GM19468 (cell line): ENCODE measurements around the gene RAB38.
A peak's percentile ranks its signal among the peaks of the same experiment; 100 is the strongest.

Source experiments
- ATAC-seq: cut with Tn5 transposase; IDR thresholded peaks from one replicate; pipeline ENCODE4 v1.9.1; 2021; ENCODE audit warnings: mild to moderate bottlenecking, moderate library complexity, moderate number of reproducible peaks; ENCODE audit not compliant: unreplicated experiment; ENCODE audit errors: extremely low read depth

RAB38 gene

DNA sequence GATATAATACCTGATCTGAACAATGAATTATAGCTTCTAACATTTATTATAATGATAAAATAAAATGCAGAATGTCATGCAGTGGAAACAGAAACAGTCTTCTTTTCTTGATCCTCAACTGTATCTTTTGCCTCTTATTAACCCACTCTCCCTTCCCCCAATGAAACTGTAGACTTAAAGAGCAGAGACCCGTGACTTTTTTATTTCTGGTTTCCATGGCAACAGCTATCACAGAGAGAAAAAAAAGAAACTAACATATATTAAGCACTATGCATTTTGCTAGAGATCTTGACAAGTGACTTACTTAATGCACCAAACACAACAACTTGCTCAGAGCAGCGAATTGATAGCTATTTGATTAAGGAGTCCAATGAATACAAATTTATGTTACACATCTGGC is 69.3 kb downstream of the RAB38 start:
- ATAC-seq = no peak

DNA sequence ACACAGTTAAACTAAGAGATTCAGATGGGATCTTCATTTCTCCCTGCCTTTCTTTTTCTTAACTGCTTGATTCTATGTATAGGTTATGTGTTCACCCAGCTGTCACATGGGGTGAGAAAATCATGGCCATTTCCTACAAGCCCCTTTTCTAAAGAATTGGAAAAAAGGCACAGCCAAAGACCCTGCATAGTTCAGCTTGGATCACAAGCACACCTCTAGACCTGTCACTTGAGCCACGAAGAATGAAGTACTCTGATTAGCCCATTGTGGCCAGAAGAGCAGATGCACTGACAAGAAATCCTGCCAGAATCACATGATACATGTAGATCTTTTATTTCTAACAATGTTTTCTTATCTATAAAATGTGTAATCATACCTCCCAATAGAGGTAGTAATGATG is 69.7 kb downstream of the RAB38 start:
- no peak for ATAC-seq

DNA sequence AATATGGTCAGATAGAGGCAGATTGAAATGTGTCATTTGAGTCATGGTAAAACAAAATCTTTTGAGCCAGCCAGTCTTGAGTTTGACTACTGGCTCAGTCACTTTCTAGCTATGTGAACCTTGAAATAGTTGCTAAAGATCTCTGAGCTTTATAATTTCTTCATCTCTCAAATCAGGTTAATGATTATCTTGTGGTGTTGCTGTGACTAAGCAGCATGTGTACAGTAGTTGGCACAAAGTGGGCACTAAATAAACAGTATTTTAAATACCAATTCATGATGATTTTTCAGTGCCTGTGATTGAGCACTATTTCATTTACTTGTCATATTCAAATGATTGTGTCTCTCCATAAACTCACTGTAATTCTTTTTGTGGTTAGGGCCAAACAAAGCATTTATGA is 70.8 kb downstream of the RAB38 start:
- ATAC-seq = peak; percentile 40

DNA sequence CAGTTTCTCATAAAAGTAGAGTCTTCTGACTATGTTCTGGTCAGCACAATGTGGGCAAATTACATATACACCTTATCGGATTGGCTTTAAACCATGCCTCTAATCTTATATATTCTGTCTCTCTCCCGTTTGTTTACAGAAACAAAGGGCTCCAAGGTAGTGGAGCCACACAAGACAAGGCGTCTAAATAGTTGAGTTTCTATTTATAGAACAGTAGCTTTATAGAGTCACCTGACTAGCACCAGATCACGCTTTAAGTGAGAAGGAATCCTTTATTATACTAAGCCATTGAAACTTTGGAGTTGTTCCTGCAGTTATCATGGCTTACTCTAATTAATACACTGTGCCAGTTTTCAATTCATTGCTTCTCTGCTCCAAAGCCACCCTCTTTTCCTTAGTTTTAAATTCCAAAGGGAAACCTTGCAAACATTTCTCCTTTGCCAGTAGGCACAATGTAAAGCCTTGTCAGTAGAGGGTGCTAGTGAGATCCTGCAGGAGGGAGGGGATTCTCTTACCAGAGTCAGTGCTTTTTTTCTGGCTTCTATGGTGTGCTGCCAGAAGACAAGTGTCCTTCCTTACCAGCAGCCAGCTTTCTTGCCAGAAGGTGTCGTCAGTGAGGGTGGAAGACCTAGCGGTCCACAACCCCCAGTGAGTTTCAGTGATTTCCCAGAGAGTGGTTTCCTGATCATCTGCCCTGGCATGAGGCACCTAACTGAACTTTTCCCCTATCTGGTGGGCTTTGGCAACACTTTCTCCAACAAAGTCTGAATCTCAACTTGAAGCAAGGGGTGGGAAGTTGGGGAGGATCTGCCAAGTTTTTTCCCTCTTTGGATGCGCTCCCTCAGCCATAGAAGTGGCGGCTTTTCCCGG is 71.7 kb downstream of the RAB38 start:
- peak; percentile 47 for ATAC-seq

DNA sequence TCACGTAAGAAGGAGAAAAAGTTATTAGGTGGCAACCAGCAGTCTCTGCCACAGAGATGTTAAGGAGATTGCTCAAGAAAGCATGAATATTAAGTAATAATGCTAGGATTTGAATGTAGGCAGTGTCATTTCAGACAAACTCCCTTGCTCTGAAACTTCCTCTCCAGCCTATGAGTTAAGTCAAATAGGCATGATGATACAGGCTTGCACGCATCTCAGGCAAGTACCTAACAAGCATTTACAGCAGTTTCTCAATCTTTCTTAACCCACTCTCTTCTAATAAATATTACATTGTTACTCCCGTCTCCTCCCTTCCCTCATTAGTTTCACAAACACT is 72.7 kb downstream of the RAB38 start:
- ATAC-seq = no peak

DNA sequence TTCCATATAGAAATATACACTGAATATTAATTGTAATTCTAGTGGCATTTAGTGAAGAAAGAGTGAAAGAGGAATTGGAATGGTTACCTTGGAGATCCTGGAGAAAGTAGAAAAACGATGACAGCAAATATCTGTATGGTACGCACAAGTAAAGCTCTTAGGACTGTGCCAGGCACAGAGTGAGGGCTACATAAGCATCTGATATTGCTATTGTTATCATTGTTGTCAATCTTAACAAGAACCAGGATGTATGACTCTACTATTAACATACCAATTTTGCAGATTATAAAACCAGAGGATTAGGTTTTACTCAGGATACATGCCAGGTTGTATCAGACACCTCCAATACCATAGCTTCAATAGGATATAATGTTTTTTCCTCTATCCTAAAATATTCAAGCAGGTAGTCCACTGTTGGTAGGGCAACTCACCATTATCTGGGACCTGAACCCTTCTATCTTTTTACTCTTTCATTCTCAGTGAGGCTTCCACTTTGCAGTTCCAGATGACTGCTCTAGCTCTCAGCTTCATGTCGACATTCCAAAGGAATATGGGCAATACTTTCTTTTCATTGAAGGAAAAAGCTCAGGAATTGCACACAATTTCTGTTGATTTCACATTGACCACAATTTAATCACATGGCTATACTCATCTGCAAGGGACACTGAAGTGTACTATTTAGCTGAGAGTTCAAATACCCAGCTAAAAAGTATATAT is 73.2 kb downstream of the RAB38 start:
- no peak for ATAC-seq

DNA sequence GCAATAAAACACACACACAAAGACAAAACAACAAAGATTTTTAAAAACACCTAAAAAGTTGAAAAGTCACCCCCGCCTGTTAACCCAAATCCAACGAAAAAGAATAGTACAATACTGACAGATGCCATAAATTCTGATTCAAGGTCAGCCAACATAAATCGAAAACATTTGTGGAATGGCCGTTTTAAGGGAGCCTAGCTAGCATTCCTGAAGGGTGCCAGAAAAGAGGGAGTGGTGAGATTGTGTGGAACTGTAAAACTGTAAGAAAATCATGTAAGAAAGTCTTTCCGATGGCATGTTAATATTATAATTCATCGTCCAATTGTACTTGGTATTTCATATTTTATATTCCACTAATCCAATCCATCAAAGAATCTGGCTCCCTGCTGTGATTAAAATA is 75.1 kb downstream of the RAB38 start:
- no peak for ATAC-seq

DNA sequence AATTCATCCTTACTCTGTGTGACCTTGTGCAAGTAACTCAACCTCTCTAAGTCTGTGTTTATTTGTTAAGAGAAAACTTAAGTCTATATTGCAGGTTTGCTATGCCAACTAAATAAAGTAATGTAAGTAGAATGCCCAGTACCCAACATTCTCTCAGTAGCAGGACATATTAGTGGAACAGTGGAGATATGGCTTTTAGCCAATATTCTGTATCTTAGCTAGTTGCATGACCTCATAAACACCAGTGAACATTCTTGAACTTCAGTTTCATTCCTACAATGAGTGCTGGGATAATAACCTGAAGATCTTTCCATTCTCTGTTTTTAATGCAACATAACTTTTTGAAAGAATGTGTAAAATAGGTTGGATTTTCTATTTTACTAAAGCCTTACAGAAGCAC is 77.0 kb downstream of the RAB38 start:
- no peak for ATAC-seq

DNA sequence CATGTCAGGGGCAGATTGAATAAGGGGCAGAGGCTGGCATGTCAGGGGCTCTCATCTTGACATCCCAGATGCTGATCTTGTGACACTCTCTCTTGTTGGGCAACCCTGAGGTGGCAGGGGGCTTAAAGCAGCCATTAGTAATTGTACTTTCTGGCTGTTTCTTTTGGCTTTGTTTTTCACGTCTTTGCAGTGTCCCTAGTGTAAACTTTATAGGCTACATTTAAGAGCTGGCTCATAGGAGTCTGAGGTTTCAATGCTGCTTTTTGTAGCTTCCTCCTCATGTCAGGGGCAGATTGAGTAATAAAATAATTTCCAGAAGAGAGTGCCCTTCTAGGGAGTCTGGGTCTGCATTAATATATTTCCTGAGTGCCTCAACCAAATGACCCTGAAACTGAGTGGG is 86.1 kb downstream of the RAB38 start:
- ATAC-seq = no peak

DNA sequence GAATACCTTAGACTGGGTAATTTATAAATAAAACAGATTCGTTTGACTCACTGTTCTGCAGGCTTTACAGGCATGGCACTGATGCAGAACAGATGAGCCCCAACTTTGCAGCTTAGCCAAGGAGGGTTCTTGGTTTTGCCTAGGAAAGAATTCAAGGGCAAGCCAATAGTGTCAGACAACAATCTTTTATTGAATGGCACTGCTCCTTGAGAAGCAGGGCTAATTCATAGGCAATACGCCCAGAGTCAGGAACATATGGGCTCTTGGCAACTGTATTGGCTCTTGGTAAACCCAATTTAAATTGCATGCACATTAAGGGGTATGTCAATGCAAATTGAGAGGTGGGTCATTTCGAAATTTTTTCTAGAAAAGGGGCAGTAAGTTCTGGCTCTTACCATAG is 87.9 kb downstream of the RAB38 start:
- no peak for ATAC-seq

DNA sequence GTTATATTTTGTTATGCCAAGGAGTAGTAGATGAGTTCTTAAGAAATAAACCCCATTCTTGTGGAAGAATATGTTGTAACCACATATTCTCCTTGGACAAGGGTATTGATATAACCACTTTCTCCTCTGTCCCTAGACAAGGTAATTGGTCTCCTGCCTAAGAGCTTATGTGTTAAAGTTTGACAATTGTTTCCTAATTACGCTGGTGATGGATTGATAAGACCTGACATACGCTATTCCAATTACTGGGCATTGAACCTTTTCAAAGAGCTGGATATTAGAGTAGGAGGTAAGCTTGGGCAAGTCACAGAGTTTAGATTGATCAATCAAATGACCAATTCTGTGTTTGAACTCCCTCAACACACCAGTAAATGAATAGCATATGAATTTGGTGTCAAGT is 88.9 kb downstream of the RAB38 start:
- ATAC-seq = no peak

DNA sequence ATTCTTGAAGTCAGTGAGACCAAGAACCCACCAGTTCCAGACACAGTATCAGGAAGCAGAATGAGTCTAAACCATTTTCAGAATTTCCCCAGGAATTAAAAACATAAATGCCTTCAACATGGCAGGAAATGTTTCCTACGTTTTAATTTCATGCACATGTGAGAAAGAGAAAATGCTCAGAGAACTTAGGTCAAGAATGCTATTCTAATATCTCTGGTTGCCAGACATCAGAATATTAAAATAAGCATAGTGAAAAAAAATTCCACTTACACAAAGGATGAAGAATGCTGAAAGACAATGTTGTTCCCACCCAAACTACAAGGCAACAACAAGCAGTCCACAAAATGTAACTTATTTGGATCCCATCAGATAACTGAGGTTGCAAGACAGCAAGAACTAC is 104.8 kb downstream of the RAB38 start:
- ATAC-seq = no peak

DNA sequence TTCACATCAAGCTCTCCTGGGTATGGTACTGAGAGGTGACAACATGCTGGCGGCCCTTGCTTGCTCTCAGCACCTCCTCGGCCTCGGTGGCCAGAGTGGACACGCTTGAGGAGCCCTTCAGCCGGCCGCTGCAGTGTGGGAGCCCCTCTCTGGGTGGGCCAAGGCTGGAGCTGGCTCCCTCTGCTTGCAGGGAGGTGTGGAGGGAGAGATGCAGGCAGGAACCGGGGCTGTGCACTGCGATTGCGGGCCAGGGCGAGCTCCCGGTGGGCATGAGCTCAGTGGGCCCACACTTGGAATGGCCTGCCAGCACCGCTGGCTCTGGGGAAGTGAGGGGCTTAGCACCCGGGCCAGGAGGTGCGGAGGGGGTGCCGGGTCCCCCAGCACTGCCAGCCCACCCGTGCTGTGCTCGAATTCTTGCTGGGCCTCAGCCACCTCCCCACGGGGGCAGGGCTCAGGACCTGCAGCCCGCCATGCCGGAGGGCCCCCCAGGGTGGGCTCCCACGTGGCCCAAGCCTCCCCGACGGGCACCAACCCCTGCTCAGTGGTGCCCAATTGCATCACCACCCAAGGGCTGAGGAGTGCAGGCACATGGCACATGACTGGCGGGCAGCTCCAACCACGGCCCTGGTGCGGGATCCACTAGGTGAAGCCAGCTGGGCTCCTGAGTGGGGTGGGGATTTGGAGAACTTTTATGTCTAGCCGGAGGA is 106.2 kb downstream of the RAB38 start:
- ATAC-seq = no peak

DNA sequence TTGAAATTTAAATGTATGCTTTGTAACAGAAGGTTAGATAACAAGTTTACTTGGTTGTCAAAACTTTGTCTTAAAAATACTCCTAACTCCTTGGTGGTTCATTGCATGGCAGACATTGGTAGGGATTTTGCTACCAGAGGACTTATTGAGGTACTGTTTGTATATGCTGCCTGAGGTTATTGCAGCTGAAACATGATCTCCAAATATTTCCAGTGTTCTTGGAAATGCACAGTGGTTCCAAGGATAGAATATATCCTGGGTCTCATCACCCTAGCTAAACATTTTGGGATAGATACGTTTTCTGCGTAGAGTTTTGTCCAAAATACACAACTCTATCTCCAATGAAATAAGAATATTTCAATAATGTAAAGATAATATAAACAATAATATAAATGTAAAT is 109.2 kb downstream of the RAB38 start:
- ATAC-seq = no peak

DNA sequence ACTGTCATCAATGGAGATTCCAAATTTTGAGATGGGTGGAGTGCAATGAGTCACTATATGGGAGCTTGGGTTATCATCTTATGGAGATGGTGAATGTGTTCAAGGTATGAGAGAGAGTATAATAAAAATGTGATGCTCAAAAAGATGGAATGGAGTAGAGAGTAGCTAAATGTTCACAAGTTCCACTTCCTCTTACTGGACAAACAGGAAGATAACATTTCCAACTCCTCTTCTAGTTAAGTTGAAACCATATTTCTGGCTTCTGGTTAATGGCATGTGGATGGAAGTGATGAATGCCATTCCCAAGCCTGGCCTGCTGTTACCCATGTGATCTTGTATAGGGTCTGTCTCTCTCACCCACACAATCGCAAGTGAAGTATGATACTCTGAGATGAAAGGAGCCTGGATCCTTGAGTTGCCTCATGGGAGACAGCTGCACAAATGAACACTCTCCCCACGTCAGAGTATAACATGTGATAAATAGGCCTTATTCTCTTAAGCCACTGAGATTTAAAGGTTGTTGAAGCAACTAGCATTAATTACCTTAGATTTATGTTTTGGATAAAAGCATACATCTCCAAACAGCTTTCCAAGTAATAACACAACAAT is 111.0 kb downstream of the RAB38 start:
- ATAC-seq = no peak
